ENCODE measurements around the gene AMZ2. TPM values are rescaled to one million over a fixed set of nuclear protein-coding genes. Genes with fewer than 3 reads are reported as not detected.
"Not testable (repeated sequence)": the region's sequence is repeated elsewhere in the genome, so short reads cannot be mapped to it uniquely, and the experiment has no call there.

AMZ2 gene
- total RNA-seq, 1 experiment from 2014 or later, result 73.7 TPM

DNA sequence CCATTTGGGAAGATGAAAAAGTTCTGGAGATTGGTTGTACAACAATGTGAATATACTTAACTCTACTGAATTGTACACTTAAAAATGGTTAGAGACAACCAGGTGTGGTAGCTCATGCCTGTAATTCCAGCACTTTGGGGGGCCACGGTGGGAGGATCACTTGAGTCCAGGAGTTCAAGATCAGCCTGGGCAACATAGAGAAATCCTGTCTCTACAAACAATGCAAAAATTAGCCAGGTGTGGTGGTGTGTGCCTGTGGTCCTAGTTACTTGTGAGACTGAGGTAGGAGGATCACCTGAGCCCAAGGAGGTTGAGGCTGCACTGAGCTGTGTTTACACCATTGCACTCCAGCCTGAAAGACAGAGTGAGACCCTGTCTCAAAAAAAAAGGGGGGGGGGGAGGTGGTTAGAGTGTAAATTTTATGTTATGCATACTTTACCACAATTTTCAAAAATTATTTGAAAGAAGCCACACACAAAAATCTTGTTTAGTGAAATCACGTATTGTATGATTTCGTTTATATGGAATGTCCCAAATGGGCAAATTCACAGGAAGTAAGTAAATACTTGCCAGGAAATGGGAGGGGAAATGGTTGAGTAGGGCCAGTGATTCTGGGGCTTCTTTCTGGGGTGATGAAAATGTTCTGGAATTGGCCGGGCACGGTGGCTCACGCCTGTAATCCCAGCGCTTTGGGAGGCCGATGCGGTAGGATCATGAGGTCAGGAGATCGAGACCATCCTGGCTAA, 37.1 kb upstream of the AMZ2 start:
- Histone ChIP-seq H3K36me3 (replicated peaks; ENCODE audit: control insufficient read depth, insufficient read depth, low read length) (no peaks in the 10 kb centered on the region), H3K27me3 (ENCODE audit: control insufficient read depth, insufficient read depth, low read length) (no peaks in the 10 kb centered on the region), H3K4me3 (ENCODE audit: insufficient read depth, low read depth, low read length) (no peak overlapping the region)
- DNase-seq, result no peak

DNA sequence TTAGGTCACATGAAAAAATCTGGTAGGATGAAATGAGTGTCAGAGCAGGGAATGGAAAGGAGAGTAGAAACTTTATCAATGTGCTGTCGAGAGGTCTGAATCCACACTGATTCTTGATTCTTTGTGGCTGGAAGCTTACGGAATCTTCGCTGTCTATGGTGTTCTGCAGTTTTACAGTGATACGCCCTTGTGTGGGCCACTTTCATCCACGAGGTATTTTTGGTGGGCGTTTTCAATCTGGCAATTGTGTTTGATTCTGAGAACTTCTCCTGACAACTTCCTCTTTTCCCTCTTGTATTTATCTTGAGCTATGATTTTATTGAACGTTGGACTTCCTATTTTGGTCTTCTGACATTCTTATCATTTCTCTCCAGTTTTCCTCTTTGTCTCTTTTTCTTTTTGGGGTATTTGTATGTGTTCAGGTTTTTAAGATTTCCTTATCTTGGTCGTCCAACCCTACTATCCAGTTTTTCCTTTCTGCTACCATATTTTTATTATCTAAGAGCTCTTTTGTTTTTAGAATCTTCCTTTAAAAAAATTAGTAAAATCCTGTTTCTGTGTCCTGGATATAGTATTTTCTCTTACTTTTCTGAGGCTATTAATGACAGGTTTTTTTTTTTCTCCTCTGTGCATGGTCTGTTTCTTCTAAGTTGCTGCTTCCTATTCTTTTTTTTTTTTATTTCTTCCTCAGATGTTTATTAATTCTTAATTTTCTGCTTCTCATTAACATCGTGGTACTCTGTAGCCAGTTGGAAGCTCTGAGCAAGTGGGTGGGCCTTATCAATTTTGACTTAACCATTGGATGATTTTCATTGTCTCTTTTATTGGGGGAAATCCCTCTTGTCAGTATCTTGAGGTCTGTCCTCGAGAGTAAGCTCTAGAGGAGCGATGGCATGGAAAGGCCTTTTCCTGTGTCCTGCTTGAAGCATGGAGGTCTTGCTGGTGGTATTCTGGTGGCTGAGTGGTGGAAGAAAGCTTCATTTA, 34.1 kb upstream of the AMZ2 start:
- DNase-seq; H3K27me3 ChIP-seq (ENCODE audit: control insufficient read depth, insufficient read depth, low read length); H3K4me3 ChIP-seq (ENCODE audit: insufficient read depth, low read depth, low read length); H3K36me3 ChIP-seq (replicated peaks; ENCODE audit: control insufficient read depth, insufficient read depth, low read length): not testable (repeated sequence)

DNA sequence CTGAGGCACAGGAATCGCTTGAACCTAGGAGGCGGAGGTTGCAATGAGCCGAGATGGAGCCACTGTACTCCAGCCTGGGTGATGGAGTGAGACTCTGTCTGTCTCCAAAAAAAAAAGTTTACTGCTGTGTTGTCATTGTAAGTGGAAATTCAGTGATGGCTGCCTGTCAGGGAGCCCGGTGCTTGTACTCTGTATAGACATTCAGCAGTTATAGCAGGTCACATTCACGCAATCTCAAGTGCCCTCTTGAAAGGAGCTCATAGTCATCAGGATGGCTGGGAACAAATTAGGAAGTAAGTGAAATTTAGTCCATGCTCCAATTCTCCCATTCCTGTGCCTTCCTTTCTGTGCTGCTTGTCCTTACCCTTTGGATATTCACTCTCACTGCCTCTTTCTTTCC, 32.4 kb upstream of the AMZ2 start:
- H3K27me3 ChIP-seq (ENCODE audit: control insufficient read depth, insufficient read depth, low read length); H3K4me3 ChIP-seq (ENCODE audit: insufficient read depth, low read depth, low read length); H3K36me3 ChIP-seq (replicated peaks; ENCODE audit: control insufficient read depth, insufficient read depth, low read length); DNase-seq: not testable (repeated sequence)

DNA sequence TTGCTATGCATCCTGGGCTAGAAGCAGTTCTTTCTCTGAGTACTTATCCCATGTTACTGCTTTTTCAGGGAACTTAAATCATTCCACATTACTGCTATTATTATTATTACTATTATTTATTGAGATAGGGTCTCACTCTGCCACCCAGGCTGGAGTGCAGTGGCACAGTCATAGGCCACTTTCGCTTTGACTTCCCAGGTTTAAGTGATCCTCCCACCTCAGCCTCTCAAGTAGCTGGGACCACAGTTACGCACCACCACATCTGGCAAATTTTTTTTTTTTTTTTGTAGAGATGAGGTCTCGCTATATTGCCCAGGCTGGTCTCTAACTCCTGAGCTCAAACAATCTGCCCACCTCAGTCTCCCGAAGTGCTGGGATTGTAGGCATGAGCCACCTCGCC, 28.4 kb upstream of the AMZ2 start:
- H3K4me3 ChIP-seq (ENCODE audit: insufficient read depth, low read depth, low read length); H3K36me3 ChIP-seq (replicated peaks; ENCODE audit: control insufficient read depth, insufficient read depth, low read length); H3K27me3 ChIP-seq (ENCODE audit: control insufficient read depth, insufficient read depth, low read length); DNase-seq: not testable (repeated sequence)

DNA sequence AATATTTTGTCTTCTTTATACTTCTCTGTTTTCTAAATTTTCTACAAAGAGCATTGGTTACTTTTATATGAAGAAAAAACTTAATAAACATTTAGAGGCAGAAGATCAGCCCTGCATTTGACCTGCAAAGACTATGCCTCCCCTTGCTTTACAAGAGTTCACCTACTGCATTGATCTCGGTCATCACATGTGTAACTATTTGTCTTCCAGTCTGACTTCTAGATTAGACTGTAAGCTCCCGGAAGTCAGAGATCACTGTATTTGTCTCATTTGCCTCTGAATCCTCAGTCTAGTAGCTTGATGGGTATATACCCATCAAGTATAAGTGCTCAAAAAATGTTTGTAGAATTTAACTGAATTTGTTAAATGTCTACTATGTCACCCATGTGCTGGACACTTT, 27.7 kb upstream of the AMZ2 start:
- not testable (repeated sequence) for H3K36me3 ChIP-seq (replicated peaks; ENCODE audit: control insufficient read depth, insufficient read depth, low read length); DNase-seq; H3K27me3 ChIP-seq (ENCODE audit: control insufficient read depth, insufficient read depth, low read length); H3K4me3 ChIP-seq (ENCODE audit: insufficient read depth, low read depth, low read length)

DNA sequence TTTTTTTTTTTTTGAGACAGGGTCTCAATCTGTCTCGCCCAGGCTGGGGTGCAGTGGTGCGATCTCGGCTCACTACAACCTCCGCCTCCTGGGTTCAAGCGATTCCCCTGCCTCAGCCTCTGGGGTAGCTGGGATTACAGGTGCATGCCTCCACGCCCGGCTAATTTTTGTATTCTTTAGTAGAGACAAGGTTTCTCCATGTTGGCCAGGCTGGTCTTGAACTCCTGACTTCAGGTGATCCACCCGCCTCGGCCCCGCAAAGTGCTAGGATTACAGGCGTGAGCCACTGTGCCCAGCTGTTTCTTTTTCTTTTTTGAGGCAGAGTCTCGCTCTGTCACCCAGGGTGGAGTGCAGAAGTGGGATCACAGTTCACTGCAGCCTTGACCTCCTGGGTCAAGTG, 27.1 kb upstream of the AMZ2 start:
- H3K36me3 ChIP-seq (replicated peaks; ENCODE audit: control insufficient read depth, insufficient read depth, low read length); H3K27me3 ChIP-seq (ENCODE audit: control insufficient read depth, insufficient read depth, low read length); DNase-seq; H3K4me3 ChIP-seq (ENCODE audit: insufficient read depth, low read depth, low read length): not testable (repeated sequence)

DNA sequence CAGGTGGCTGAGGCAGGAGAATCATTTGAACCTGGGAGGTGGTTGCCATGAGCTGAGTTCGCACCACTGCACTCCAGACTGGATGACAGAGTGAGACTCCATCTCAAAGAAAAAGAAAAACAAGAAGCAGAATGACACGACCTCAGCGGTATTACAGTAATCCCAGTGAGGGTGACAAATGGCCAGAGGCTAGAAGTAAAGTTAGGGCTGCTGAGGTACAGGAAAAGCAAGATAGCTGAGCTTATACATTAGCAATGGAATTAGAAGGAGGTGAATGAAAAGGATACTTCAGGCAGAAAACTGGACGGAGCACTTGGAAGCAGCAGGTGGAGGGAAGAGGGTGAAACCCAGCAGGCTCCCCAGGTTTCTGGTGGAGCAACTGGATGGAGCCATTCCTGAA, 26.1 kb upstream of the AMZ2 start:
- no peak for DNase-seq
- Histone ChIP-seq H3K4me3 (ENCODE audit: insufficient read depth, low read depth, low read length) (no peak overlapping the region), H3K27me3 (ENCODE audit: control insufficient read depth, insufficient read depth, low read length) (no peaks in the 10 kb centered on the region), H3K36me3 (replicated peaks; ENCODE audit: control insufficient read depth, insufficient read depth, low read length) (no peaks in the 10 kb centered on the region)

DNA sequence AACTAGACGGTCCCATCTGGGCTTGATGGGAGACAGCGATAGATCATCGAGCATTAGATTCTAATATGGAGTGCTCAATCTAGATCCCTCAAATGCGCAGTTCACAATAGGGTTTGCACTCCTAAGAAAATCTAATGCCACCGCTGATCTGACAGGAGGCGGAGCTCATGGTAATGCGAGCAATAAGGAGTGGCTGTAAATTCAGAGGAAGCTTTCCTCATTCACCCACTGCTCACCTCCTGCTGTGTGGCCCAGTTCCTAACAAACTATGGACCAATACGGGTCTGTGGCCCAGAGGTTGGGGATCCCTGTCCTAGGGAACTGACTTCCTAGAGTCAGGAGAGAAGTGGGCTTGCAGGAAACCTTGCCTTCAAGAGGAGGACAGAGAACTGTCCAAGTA, 25.2 kb upstream of the AMZ2 start:
- H3K4me3 ChIP-seq (ENCODE audit: insufficient read depth, low read depth, low read length), result no peak overlapping the region
- no peaks in the 10 kb centered on the region for H3K36me3 ChIP-seq (replicated peaks; ENCODE audit: control insufficient read depth, insufficient read depth, low read length)
- DNase-seq, result no peak
- H3K27me3 ChIP-seq (ENCODE audit: control insufficient read depth, insufficient read depth, low read length), result no peaks in the 10 kb centered on the region

DNA sequence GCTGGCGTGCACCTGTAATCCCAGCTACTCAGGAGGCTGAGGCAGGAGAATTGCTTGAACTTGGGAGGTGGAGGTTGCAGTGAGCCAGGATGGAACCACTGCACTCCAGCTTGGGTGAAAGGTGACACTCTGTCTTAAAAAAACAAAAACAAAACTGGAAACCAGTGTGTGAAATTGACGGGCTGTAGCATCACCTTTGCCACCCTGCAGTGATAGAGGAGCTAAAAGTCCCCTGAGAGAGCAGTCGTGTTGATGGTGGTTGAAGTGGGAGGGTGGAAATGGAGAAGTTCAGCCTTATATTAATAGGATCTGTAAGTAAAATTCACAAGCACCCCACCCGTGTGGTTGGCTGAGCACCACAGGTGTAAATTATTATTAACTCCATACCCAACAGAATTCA, 22.8 kb upstream of the AMZ2 start:
- H3K36me3 ChIP-seq (replicated peaks; ENCODE audit: control insufficient read depth, insufficient read depth, low read length); H3K27me3 ChIP-seq (ENCODE audit: control insufficient read depth, insufficient read depth, low read length); H3K4me3 ChIP-seq (ENCODE audit: insufficient read depth, low read depth, low read length); DNase-seq: not testable (repeated sequence)

DNA sequence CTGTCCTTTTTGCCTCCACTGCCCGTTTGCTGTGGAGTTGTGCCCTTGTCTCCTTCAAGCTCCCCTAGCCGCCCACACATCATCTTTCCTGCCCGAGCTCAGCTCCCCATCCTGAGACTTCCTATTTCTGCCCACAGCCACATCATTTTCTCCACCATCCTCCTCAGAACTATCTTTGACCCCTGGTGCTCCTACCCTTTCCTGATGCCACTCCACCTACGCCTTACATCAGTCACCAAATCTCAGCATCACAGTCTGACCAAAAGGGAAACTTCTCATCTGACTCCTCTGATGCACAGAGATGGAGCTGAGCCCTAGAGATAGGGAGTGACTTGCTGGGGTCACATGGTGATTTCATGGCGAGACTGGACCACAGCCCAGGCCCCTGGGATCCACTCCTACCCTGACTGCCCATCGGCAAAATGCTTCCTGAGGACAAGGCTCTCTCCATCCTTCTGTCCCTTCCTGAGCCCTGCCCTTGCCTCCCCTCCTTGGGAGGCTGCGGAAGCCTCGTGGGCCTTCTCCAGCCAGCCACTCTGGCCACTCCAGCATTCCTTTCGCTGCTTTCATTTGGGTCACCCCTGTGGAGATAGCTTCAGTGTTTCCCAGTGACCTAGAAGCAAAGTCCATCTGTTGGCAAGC, 19.7 kb upstream of the AMZ2 start:
- H3K36me3 ChIP-seq (replicated peaks; ENCODE audit: control insufficient read depth, insufficient read depth, low read length); DNase-seq; H3K4me3 ChIP-seq (ENCODE audit: insufficient read depth, low read depth, low read length); H3K27me3 ChIP-seq (ENCODE audit: control insufficient read depth, insufficient read depth, low read length): not testable (repeated sequence)

DNA sequence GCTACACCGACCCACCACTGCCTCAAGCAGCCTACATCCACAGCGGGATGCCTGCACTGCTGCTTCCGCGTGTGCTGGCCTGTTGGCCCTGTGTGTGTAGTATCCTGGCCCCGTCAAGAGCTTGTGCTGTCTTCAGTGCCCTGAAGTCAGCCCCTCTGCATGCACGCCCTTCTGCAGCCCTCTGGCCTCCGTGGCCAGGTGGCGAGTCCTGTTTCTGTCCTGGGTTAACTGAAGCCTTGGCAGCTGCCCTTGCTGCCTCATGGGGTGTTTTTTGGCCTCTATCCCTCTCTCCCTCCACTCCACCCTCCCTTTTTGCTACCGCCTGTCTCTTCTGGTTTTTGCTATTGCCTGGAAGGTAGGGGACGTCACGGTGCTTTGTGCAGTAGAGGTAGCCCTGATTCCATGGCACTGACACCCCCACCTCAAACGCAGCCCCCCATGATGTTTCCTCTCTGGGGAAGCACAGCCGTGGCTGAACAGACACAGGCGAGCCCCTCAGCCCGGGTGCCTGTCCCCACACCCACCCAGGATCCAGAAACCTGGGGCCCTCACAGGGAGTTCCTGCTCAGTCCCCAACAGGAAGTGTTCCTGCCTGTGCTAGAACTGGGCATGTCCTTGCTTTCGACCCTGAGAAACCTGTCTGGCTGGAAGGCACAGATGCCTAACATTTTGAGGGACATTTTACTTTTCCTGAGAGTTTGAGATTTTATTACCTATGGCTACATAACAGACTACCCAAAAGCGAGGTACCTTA, 18.8 kb upstream of the AMZ2 start:
- Histone ChIP-seq H3K27me3 (ENCODE audit: control insufficient read depth, insufficient read depth, low read length) (no peaks in the 10 kb centered on the region), H3K4me3 (ENCODE audit: insufficient read depth, low read depth, low read length) (no peak overlapping the region), H3K36me3 (replicated peaks; ENCODE audit: control insufficient read depth, insufficient read depth, low read length) (no peaks in the 10 kb centered on the region)
- DNase-seq, result no peak

DNA sequence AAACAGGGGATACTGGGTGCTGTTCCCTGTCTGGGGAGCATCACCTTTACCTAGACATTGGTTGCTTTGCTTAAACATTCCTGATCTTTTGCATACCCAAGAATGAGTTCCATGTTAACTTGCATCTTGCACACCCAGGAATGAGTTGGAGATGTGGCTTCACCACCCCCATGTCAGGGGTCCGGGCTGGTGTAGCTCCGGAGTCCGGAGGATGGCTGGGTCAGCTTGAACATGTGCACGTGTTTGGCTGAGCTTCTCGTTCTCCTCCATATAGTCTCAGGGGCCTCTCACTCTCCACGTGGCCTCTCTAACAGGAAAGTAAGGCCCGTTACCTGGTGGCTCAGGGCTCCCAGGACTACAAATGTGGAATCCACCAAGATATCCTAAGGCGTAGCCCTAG, 18.2 kb upstream of the AMZ2 start:
- Histone ChIP-seq H3K4me3 (ENCODE audit: insufficient read depth, low read depth, low read length) (no peak overlapping the region), H3K36me3 (replicated peaks; ENCODE audit: control insufficient read depth, insufficient read depth, low read length) (no peaks in the 10 kb centered on the region), H3K27me3 (ENCODE audit: control insufficient read depth, insufficient read depth, low read length) (no peaks in the 10 kb centered on the region)
- DNase-seq, result no peak

DNA sequence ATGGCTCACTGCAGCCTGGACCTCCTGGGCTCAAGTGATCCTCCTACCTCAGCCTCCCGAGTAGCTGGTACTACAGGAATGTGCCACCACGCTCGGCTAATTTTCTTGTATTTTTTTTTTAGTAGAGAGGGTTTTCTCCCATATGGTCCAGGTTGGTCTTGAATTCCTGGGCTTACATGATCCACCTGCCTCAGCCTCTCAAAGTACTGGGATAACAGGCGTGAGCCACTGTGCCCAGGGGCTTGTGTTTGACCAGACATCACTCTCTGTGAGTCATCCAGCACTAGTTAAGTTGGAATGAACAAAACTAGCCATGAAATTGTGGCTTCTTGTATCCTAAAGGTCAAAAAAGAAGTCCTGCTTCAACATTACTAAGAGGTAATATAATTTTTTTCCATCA, 16.7 kb upstream of the AMZ2 start:
- H3K36me3 ChIP-seq (replicated peaks; ENCODE audit: control insufficient read depth, insufficient read depth, low read length); H3K27me3 ChIP-seq (ENCODE audit: control insufficient read depth, insufficient read depth, low read length); DNase-seq; H3K4me3 ChIP-seq (ENCODE audit: insufficient read depth, low read depth, low read length): not testable (repeated sequence)

DNA sequence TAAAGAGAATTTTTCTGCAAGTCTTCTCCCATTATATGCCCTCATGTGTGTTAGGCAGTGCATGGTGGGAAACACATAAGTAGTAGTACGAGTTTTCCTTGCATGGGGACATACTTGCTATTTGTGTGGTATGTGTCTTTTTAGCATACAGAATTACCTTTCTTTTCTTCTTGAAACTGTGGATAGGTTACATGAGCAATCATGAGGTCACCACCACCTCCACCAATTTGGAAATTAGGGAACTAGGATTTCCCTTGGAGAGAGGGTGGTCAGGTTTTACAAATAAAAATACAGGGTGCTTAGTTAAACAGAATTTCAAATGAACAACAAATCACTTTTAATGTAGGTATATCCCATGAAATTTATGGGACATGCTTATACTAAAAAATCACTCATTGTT, 16.3 kb upstream of the AMZ2 start:
- H3K36me3 ChIP-seq (replicated peaks; ENCODE audit: control insufficient read depth, insufficient read depth, low read length), result no peaks in the 10 kb centered on the region
- H3K4me3 ChIP-seq (ENCODE audit: insufficient read depth, low read depth, low read length), result no peak overlapping the region
- no peaks in the 10 kb centered on the region for H3K27me3 ChIP-seq (ENCODE audit: control insufficient read depth, insufficient read depth, low read length)
- no peak for DNase-seq

All from H7 (cell line).